ENCODE data around the gene PLAGL1. TPM values are rescaled to one million over a fixed set of nuclear protein-coding genes. Genes with fewer than 3 reads are reported as not detected.

The PLAGL1 gene
- total and polyA plus RNA-seq, 2 of the 13 experiments (the other 11 are each of a cell fraction or from before 2014, with no cell fraction given) = 0.60 to 2.3 TPM

DNA sequence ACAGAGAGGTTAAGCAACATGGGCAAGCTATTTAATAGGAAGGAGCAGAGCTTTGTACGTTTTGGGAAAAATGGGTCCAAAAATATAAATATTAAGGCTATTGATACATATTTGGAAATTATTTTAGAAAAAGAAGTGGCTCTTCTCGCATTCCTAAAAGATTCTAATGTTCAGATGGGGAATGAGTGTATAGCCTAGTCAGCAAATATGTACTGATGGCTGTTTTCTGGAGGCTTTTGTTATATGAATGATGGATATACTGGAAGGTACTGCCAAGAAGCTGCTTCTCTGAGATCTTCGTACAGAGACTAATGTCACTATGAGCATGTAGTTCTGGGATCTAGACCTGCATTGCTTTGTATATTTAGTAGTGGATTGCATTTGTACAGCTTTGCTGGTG lies 71.7 kb downstream of the PLAGL1 start:
- Histone ChIP-seq H3K4me3 (replicated peaks in 1 of 3; ENCODE audit: insufficient read depth in 1 of 3, low read depth in 2 of 3, low read length in 3 of 3) (no peak overlapping the region), H3K27ac (ENCODE audit: extremely low read length, insufficient read depth, low read length) (no peak overlapping the region), H2AFZ (ENCODE audit: low read length) (no peak overlapping the region), H3K4me1 (ENCODE audit: insufficient read depth, low read length) (peaks cover 16% of the 10 kb centered on the region), H3K27me3 (ENCODE audit: control insufficient read depth in 1 of 2, insufficient read depth in 2 of 2, low read length in 2 of 2) (peaks cover 0 to 1% of the 10 kb centered on the region in 2 experiments; a peak in 1 of 5 replicates), H3K36me3 (replicated peaks in 1 of 2; ENCODE audit: control insufficient read depth in 1 of 2, insufficient read depth in 2 of 2, low read length in 2 of 2) (no peaks in the 10 kb centered on the region), H3K79me2 (ENCODE audit: insufficient read depth, low read length) (no peaks in the 10 kb centered on the region), H3K4me2 (ENCODE audit: low read depth, low read length) (no peak overlapping the region), H4K20me1 (ENCODE audit: insufficient read depth, low read length) (no peaks in the 10 kb centered on the region), H3K9ac (ENCODE audit: insufficient read depth, low read depth, low read length) (no peak overlapping the region), H3K9me3 (ENCODE audit: low read length) (no peaks in the 10 kb centered on the region)
- ATAC-seq (no peak), DNase-seq (ENCODE audit: low spot score) (no peak), FAIRE-seq (no peak)
- 38% methylated on average over 3 of the region's 3 CpGs for WGBS (ENCODE audit: low lambda C conversion rate)
- BruUV-seq (replicated peaks) = no TSS peak
- POLR2A ChIA-PET = no interaction called here
- CTCF ChIA-PET (ENCODE audit: low intra/inter-chr PET ratio, low total read pairs) = no interaction called here
- in situ Hi-C loops (cut with HindIII; ENCODE audit: extremely low pct_ligation_motif_present, low pct_unique_long_range_greater_than_20kb) = no loop called here
- no peak for TF ChIP-seq HDAC6 (IDR thresholded peaks at IDR 0.05; ENCODE audit: low read depth, low read length)
- peak; percentile 93 for TF ChIP-seq MAFF (IDR thresholded peaks at IDR 0.05; ENCODE audit: low read depth, low read length)
- TF ChIP-seq, protein P1, sequence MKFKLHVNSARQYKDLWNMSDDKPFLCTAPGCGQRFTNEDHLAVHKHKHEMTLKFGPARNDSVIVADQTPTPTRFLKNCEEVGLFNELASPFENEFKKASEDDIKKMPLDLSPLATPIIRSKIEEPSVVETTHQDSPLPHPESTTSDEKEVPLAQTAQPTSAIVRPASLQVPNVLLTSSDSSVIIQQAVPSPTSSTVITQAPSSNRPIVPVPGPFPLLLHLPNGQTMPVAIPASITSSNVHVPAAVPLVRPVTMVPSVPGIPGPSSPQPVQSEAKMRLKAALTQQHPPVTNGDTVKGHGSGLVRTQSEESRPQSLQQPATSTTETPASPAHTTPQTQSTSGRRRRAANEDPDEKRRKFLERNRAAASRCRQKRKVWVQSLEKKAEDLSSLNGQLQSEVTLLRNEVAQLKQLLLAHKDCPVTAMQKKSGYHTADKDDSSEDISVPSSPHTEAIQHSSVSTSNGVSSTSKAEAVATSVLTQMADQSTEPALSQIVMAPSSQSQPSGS (CRISPR knock-in tag; IDR thresholded peaks at IDR 0.05) = no peak
- no peak for TF ChIP-seq ZNF878 (CRISPR knock-in tag; IDR thresholded peaks at IDR 0.05)
- TF ChIP-seq MAFK (conservative IDR thresholded peaks at IDR 0.05 in 1 of 2, IDR thresholded peaks at IDR 0.05 in 1 of 2; ENCODE audit: low read length in 2 of 2) = peak; percentile 92 to 96
- no peak for TF ChIP-seq THAP11 (CRISPR knock-in tag; IDR thresholded peaks at IDR 0.05)
- no peak for TF ChIP-seq ZNF335 (CRISPR knock-in tag; IDR thresholded peaks at IDR 0.05)
- intact Hi-C loops (cut with micrococcal nuclease; ENCODE audit: unreplicated experiment) = no loop called here

- intact Hi-C loops (cut with micrococcal nuclease; ENCODE audit: unreplicated experiment) (no loop called here), in situ Hi-C loops (cut with HindIII; ENCODE audit: extremely low pct_ligation_motif_present, low pct_unique_long_range_greater_than_20kb) (no loop called here)
- no peaks in the 10 kb centered on the region for H4K20me1 ChIP-seq (ENCODE audit: insufficient read depth, low read length)
- H3K4me1 ChIP-seq (ENCODE audit: insufficient read depth, low read length) = peaks cover 16% of the 10 kb centered on the region
- ATAC-seq (peak; percentile 69), FAIRE-seq (no peak), DNase-seq (ENCODE audit: low spot score) (no peak)
- H2AFZ ChIP-seq (ENCODE audit: low read length) = no peak overlapping the region
- no peak overlapping the region for H3K9ac ChIP-seq (ENCODE audit: insufficient read depth, low read depth, low read length)
- BruUV-seq (replicated peaks) = no TSS peak
- no peak overlapping the region for H3K4me2 ChIP-seq (ENCODE audit: low read depth, low read length)
- H3K27me3 ChIP-seq (ENCODE audit: control insufficient read depth in 1 of 2, insufficient read depth in 2 of 2, low read length in 2 of 2) = peaks cover 0 to 1% of the 10 kb centered on the region in 2 experiments; a peak in 1 of 5 replicates
- no peaks in the 10 kb centered on the region for H3K36me3 ChIP-seq (replicated peaks in 1 of 2; ENCODE audit: control insufficient read depth in 1 of 2, insufficient read depth in 2 of 2, low read length in 2 of 2)
- H3K79me2 ChIP-seq (ENCODE audit: insufficient read depth, low read length) = no peaks in the 10 kb centered on the region
- ChIA-PET CTCF (ENCODE audit: low intra/inter-chr PET ratio, low total read pairs) (no interaction called here), POLR2A (no interaction called here)
- no peak overlapping the region for H3K27ac ChIP-seq (ENCODE audit: extremely low read length, insufficient read depth, low read length)
- no peaks in the 10 kb centered on the region for H3K9me3 ChIP-seq (ENCODE audit: low read length)
- WGBS (ENCODE audit: low lambda C conversion rate) = 45% methylated on average over 3 of the region's 4 CpGs
- H3K4me3 ChIP-seq (replicated peaks in 1 of 3; ENCODE audit: insufficient read depth in 1 of 3, low read depth in 2 of 3, low read length in 3 of 3) = no peak overlapping the region
- no peak for TF ChIP-seq MIER2 (CRISPR knock-in tag; IDR thresholded peaks at IDR 0.05)
- TF ChIP-seq NFE2L2 (IDR thresholded peaks at IDR 0.05; ENCODE audit: low read length) = no peak
- TF ChIP-seq ZNF839 (CRISPR knock-in tag; IDR thresholded peaks at IDR 0.05; ENCODE audit: borderline replicate concordance) = no peak
- TF ChIP-seq, protein P2, sequence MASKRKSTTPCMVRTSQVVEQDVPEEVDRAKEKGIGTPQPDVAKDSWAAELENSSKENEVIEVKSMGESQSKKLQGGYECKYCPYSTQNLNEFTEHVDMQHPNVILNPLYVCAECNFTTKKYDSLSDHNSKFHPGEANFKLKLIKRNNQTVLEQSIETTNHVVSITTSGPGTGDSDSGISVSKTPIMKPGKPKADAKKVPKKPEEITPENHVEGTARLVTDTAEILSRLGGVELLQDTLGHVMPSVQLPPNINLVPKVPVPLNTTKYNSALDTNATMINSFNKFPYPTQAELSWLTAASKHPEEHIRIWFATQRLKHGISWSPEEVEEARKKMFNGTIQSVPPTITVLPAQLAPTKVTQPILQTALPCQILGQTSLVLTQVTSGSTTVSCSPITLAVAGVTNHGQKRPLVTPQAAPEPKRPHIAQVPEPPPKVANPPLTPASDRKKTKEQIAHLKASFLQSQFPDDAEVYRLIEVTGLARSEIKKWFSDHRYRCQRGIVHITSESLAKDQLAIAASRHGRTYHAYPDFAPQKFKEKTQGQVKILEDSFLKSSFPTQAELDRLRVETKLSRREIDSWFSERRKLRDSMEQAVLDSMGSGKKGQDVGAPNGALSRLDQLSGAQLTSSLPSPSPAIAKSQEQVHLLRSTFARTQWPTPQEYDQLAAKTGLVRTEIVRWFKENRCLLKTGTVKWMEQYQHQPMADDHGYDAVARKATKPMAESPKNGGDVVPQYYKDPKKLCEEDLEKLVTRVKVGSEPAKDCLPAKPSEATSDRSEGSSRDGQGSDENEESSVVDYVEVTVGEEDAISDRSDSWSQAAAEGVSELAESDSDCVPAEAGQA (IDR thresholded peaks at IDR 0.05; ENCODE audit: low read depth) = no peak
- TF ChIP-seq, protein P2 (CRISPR knock-in tag; IDR thresholded peaks at IDR 0.05; ENCODE audit: borderline replicate concordance) = no peak
- TF ChIP-seq ZNF10 (CRISPR knock-in tag; IDR thresholded peaks at IDR 0.05; ENCODE audit: borderline replicate concordance, low read depth) = no peak
- TF ChIP-seq HNF4A (CRISPR knock-in tag; IDR thresholded peaks at IDR 0.05) = no peak
Observed at GRCh38 chr6:143934867-143935266, 73.2 kb downstream of the PLAGL1 start.
